H9 (cell line): ENCODE measurements around the gene CCDC110. TPM values are rescaled to one million over a fixed set of nuclear protein-coding genes. Genes with fewer than 3 reads are reported as not detected.

Experiments
- DNase-seq: peaks from one replicate; pipeline ENCODE4 v3.0.0-alpha.2; 2017
- H2AFZ ChIP-seq: one replicate; pipeline ENCODE4 v1.6.1; 2013; ENCODE audit warnings: mild to moderate bottlenecking, low read length, control low read depth, moderate library complexity
- H2AK5ac ChIP-seq: 2 replicates; pipeline ENCODE4 v1.6.1; 2013; ENCODE audit warnings: low read length, control low read depth, mixed read lengths; ENCODE audit not compliant: insufficient read length
- H2BK120ac ChIP-seq: one replicate; pipeline ENCODE4 v1.6.1; 2013; ENCODE audit warnings: low read depth, mild to moderate bottlenecking, low read length, control low read depth, inconsistent platforms; ENCODE audit not compliant: poor library complexity, severe bottlenecking
- H2BK12ac ChIP-seq: 2 replicates; pipeline ENCODE4 v1.6.1; 2013; ENCODE audit warnings: low read length, control low read depth, mixed read lengths, low read depth; ENCODE audit not compliant: insufficient read length
- H2BK15ac ChIP-seq: 2 replicates; pipeline ENCODE4 v1.6.1; 2013; ENCODE audit warnings: low read depth, low read length, control low read depth
- H2BK20ac ChIP-seq: one replicate; pipeline ENCODE4 v1.6.1; 2013; ENCODE audit warnings: low read depth, mild to moderate bottlenecking, low read length, control low read depth, inconsistent platforms; ENCODE audit not compliant: poor library complexity, severe bottlenecking
- H2BK5ac ChIP-seq: 2 replicates; pipeline ENCODE4 v1.6.1; 2013; ENCODE audit warnings: low read length, control low read depth, mixed read lengths; ENCODE audit not compliant: insufficient read length
- H3K14ac ChIP-seq: 2 replicates; pipeline ENCODE4 v1.6.1; 2013; ENCODE audit warnings: low read length, control low read depth; ENCODE audit not compliant: insufficient read depth
- H3K18ac ChIP-seq: 2 replicates; pipeline ENCODE4 v1.6.1; 2013; ENCODE audit warnings: low read depth, mild to moderate bottlenecking, mixed read lengths, low read length, control low read depth; ENCODE audit not compliant: insufficient read length
- H3K23ac ChIP-seq: 2 replicates; pipeline ENCODE4 v1.6.1; 2013; ENCODE audit warnings: low read length, control low read depth, mixed read lengths, low read depth; ENCODE audit not compliant: insufficient read length
- H3K23me2 ChIP-seq: 2 replicates; pipeline ENCODE4 v1.6.1; 2013; ENCODE audit warnings: low read depth, mild to moderate bottlenecking, mixed read lengths, low read length, control low read depth; ENCODE audit not compliant: insufficient read length, poor library complexity, severe bottlenecking
- H3K27ac ChIP-seq: 2 replicates; pipeline ENCODE4 v1.5.1; 2013; ENCODE audit warnings: low read length, control low read depth, mixed read lengths, low read depth; ENCODE audit not compliant: insufficient read length
- H3K27me3 ChIP-seq: 2 replicates; pipeline ENCODE4 v1.6.1; 2013; ENCODE audit warnings: low read length, control low read depth, inconsistent platforms; ENCODE audit not compliant: insufficient read depth
- H3K4ac ChIP-seq: 2 replicates; pipeline ENCODE4 v1.6.1; 2013; ENCODE audit warnings: low read depth, mild to moderate bottlenecking, control low read depth, inconsistent platforms, low read length, moderate library complexity
- H3K4me1 ChIP-seq: 2 replicates; pipeline ENCODE4 v1.6.1; 2013; ENCODE audit warnings: low read length, control low read depth, inconsistent platforms; ENCODE audit not compliant: insufficient read depth
- H3K4me2 ChIP-seq: 2 replicates; pipeline ENCODE4 v1.6.1; 2013; ENCODE audit warnings: low read length, control low read depth, mixed read lengths; ENCODE audit not compliant: insufficient read length, insufficient read depth
- H3K56ac ChIP-seq: 2 replicates; pipeline ENCODE4 v1.6.1; 2013; ENCODE audit warnings: low read depth, mild to moderate bottlenecking, mixed read lengths, low read length, control low read depth; ENCODE audit not compliant: insufficient read length
- H3K79me1 ChIP-seq: 2 replicates; pipeline ENCODE4 v1.6.1; 2013; ENCODE audit warnings: low read depth, mild to moderate bottlenecking, moderate library complexity, low read length, control low read depth, inconsistent platforms; ENCODE audit not compliant: insufficient read depth, poor library complexity, severe bottlenecking
- H3K79me2 ChIP-seq: 2 replicates; pipeline ENCODE4 v1.6.1; 2013; ENCODE audit warnings: low read length, control low read depth, inconsistent platforms; ENCODE audit not compliant: insufficient read depth
- H3K9ac ChIP-seq: 2 replicates; pipeline ENCODE4 v1.6.1; 2013; ENCODE audit warnings: low read length, control low read depth, mixed read lengths; ENCODE audit not compliant: insufficient read length; ENCODE audit errors: extremely low read depth
- H3K9me3 ChIP-seq: one replicate; pipeline ENCODE4 v1.6.1; 2013; ENCODE audit warnings: low read depth, low read length, inconsistent platforms; ENCODE audit not compliant: control insufficient read depth
- H3T11ph ChIP-seq: one replicate; pipeline ENCODE4 v1.6.1; 2013; ENCODE audit warnings: mild to moderate bottlenecking, low read length, control low read depth, inconsistent platforms
- H4K20me1 ChIP-seq: one replicate; pipeline ENCODE4 v1.6.1; 2013; ENCODE audit not compliant: control insufficient read depth, insufficient read length, insufficient read depth
- H4K5ac ChIP-seq: 2 replicates; pipeline ENCODE4 v1.6.1; 2013; ENCODE audit warnings: low read depth, mild to moderate bottlenecking, mixed read lengths, low read length, control low read depth; ENCODE audit not compliant: insufficient read length
- H4K8ac ChIP-seq: replicated peaks from 2 replicates; pipeline ENCODE4 v1.6.1; 2013; ENCODE audit warnings: low read length, control low read depth, mixed read lengths, low read depth; ENCODE audit not compliant: insufficient read length
- H4K91ac ChIP-seq: 2 replicates; pipeline ENCODE4 v1.6.1; 2013; ENCODE audit warnings: low read depth, mild to moderate bottlenecking, moderate library complexity, mixed read lengths, low read length, control low read depth; ENCODE audit not compliant: insufficient read length
- H3K27ac Mint-ChIP-seq, 3 experiments: 2 replicates in 2 of 3; 3 replicates in 1 of 3; pipeline ENCODE4 v1.8.0; 2020 to 2021; ENCODE audit warnings: mixed read lengths in 3 of 3, mild to moderate bottlenecking in 1 of 3, moderate library complexity in 1 of 3
- H3K27me3 Mint-ChIP-seq: 2 replicates; pipeline ENCODE4 v1.8.0; 2021; ENCODE audit warnings: low read depth, mild to moderate bottlenecking, moderate library complexity, mixed read lengths
- H3K36me3 Mint-ChIP-seq, 3 experiments: 2 replicates in 2 of 3; 3 replicates in 1 of 3; pipeline ENCODE4 v1.8.0; 2020 to 2021; ENCODE audit warnings: low read depth in 3 of 3, mixed read lengths in 3 of 3; ENCODE audit not compliant: insufficient read depth in 1 of 3
- H3K4me1 Mint-ChIP-seq, 2 experiments: 2 replicates each; pipeline ENCODE4 v1.8.0; 2020; ENCODE audit warnings: mixed read lengths in 2 of 2
- H3K4me3 Mint-ChIP-seq, 2 experiments: 2 replicates in 1 of 2; 3 replicates in 1 of 2; pipeline ENCODE4 v1.8.0; 2020 to 2021; ENCODE audit warnings: mild to moderate bottlenecking in 2 of 2, mixed read lengths in 2 of 2, moderate library complexity in 1 of 2
- H3K9me3 Mint-ChIP-seq, 2 experiments: 2 replicates in 1 of 2; 3 replicates in 1 of 2; pipeline ENCODE4 v1.8.0; 2020; ENCODE audit warnings: mild to moderate bottlenecking in 2 of 2, mixed read lengths in 2 of 2, moderate library complexity in 1 of 2
- CTCF ChIP-seq: fragments of 200-600 bp; sonication (generic); conservative IDR thresholded peaks from 3 replicates; pipeline ENCODE4 v1.8.0; 2021; ENCODE audit warnings: antibody characterized with exemption, mild to moderate bottlenecking
- WGBS: extraction: QIAGEN DNeasy Blood & Tissue Kit; methylation state at CpG from one replicate; pipeline ENCODE4 v1.1.7; 2013; ENCODE audit warnings: missing lambda C conversion rate, low lambda C conversion rate, mixed read lengths; ENCODE audit not compliant: insufficient read length; ENCODE audit errors: extremely low coverage; 5-methylcytosine and 5-hydroxymethylcytosine counted together
- total RNA-seq: library from RNA; stranded (reverse); gene quantifications from 2 replicates; pipeline ENCODE4 v1.2.1, GENCODE V29; 2021

Gene CCDC110
- total RNA-seq, 1 experiment from 2014 or later, result 2.3 TPM

DNA sequence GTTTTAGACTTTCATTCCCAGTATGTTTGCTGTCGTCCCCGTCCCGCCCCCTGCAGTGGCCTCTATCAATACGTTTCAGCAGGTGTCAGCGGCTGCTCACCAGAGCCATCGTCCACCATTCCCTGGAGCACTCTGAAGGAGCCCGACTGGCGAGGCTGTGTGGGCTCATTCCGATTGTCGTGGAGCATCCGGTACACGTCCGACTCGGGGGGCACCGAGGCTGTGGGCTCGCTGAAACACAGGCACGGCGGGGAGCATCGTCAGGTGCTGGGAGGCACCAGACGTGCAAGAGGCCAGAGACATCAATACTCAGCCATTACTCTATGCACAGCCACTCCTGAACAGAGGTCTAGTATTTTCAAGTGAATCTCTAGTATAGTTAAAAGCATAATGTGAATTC lies 34.9 kb upstream of the CCDC110 start:
- H4K91ac ChIP-seq, result no peak overlapping the region
- H3K4ac ChIP-seq, result no peak overlapping the region
- H3K79me2 ChIP-seq, result no peaks in the 10 kb centered on the region
- H3K4me2 ChIP-seq, result no peak overlapping the region
- H3K9ac ChIP-seq, result no peak overlapping the region
- no peaks in the 10 kb centered on the region; a peak in 2 of 5 replicates for H3K9me3 Mint-ChIP-seq
- H2BK20ac ChIP-seq, result no peak overlapping the region
- no peak overlapping the region for H2BK120ac ChIP-seq
- H3K23ac ChIP-seq, result no peak overlapping the region
- WGBS, result no CpG with 5 or more reads among the region's 20 CpGs
- H4K8ac ChIP-seq, result no peak overlapping the region
- H3K23me2 ChIP-seq, result no peaks in the 10 kb centered on the region
- no peaks in the 10 kb centered on the region for H3K4me1 ChIP-seq
- no peak overlapping the region for H2AFZ ChIP-seq
- H3K18ac ChIP-seq, result no peak overlapping the region
- no peak overlapping the region for H3K4me3 Mint-ChIP-seq
- H3K14ac ChIP-seq, result no peak overlapping the region; the same call in 1 of the 2 replicates
- no peak for TF ChIP-seq CTCF
- no peak overlapping the region for H3K27ac ChIP-seq
- no peak overlapping the region for H2BK12ac ChIP-seq
- peaks cover 7 to 11% of the 10 kb centered on the region in 2 experiments for H3K4me1 Mint-ChIP-seq
- no peak overlapping the region for H2BK15ac ChIP-seq
- no peaks in the 10 kb centered on the region for H3K27me3 ChIP-seq
- H3K9me3 ChIP-seq, result no peaks in the 10 kb centered on the region
- H3K56ac ChIP-seq, result no peak overlapping the region
- no peak overlapping the region for H3K27ac Mint-ChIP-seq
- H3K36me3 Mint-ChIP-seq, result peaks cover 0 to 19% (median 6%) of the 10 kb centered on the region in 3 experiments; a peak in 4 of 7 replicates
- H3K27me3 Mint-ChIP-seq, result no peaks in the 10 kb centered on the region
- H2AK5ac ChIP-seq, result no peak overlapping the region
- no peak for DNase-seq
- no peaks in the 10 kb centered on the region for H4K20me1 ChIP-seq
- no peak overlapping the region for H3T11ph ChIP-seq
- no peak overlapping the region for H2BK5ac ChIP-seq
- no peaks in the 10 kb centered on the region for H3K79me1 ChIP-seq
- no peak overlapping the region for H4K5ac ChIP-seq
